ENCODE data around the gene RAET1G.

DNA sequence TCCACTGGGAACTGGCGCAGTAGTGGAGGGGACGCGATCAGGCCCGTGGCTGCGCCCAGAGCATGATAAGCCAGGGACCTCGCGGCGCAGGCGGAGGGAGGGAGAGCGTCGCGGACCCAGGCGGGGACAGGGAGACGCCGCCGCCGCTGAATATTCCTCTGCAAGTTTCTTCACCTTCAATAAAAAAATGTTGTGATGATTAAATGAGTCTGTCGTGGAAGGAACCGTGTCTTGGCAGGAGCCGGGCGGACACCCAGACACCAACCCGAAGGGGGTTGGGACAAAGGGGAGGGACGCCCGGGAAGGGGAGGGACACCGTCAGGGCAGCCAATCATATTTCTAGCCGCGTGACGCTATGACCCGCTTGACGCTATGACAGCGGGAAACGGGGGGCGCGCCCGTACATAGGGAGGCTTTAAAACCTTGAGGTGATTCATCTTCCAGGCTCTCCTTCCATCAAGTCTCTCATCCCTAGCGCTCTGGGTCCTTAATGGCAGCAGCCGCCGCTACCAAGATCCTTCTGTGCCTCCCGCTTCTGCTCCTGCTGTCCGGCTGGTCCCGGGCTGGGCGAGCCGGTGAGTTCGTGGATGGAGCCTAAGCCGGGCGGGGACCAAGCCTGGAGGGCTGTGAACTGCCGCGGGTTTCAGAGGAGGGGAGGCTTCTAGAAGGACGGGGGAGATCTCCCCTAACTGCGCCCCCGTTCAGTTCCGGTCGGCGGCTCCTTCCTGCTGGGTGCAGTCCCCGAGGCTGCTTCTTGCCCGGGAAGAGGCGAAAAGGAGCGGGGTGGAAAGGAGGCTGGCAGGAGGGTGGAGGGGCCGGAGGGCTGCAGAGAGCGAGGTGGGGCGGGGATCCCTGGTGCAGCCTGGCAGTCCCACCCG, 18.9 kb upstream of the RAET1G start, which contains the start of gene ULBP2:
- TF ChIP-seq CTCF (IDR thresholded peaks at IDR 0.05) (no peak), POLR2A (IDR thresholded peaks at IDR 0.05) (peak in 1 of 2 donors; percentile 21), POLR2AphosphoS5 (IDR thresholded peaks at IDR 0.05; ENCODE audit: insufficient read depth in 1 of 2, low read depth in 1 of 2) (peak; percentile 79 to 84)
